Measurements from ENCODE around the gene NMUR2. TPM values are rescaled to one million over a fixed set of nuclear protein-coding genes. Genes with fewer than 3 reads are reported as not detected.

The NMUR2 gene
- total and polyA plus RNA-seq, 2 donors (not counting 3 experiments of a cell fraction or from before 2014, with no cell fraction given): not detected

- H3K4me3 ChIP-seq (replicated peaks in 1 of 3; ENCODE audit: insufficient read depth in 1 of 3, low read depth in 1 of 3, low read length in 3 of 3): no peak overlapping the region
- CTCF ChIA-PET: no interaction called here
- no peaks in the 10 kb centered on the region for H3K79me2 ChIP-seq (ENCODE audit: control insufficient read depth, insufficient read depth, low read length)
- dilution Hi-C loops (cut with MboI; ENCODE audit: extremely low pct_ligation_motif_present, low sequenced_read_pairs) (no loop called here), intact Hi-C loops (cut with micrococcal nuclease) (no loop called here)
- no peak overlapping the region for H3K27ac ChIP-seq (ENCODE audit: insufficient read depth, low read depth, low read length)
- FAIRE-seq: no peak
- H3K27me3 ChIP-seq (ENCODE audit: control insufficient read depth in 2 of 2, insufficient read depth in 2 of 2, low read length in 2 of 2): no peaks in the 10 kb centered on the region
- H3K9me1 ChIP-seq (replicated peaks; ENCODE audit: control insufficient read depth, extremely low read depth, insufficient read depth, low read length): no peaks in the 10 kb centered on the region
- no peaks in the 10 kb centered on the region for H4K20me1 ChIP-seq (replicated peaks; ENCODE audit: control insufficient read depth, extremely low read depth, insufficient read depth, low read length)
- no peak overlapping the region for H3K9ac ChIP-seq (replicated peaks; ENCODE audit: extremely low read depth, insufficient read depth, low read length)
- POLR2A ChIA-PET: no interaction called here
- TF ChIP-seq MYC (IDR thresholded peaks at IDR 0.05; ENCODE audit: low read depth, low read length): no peak
- TF ChIP-seq JUN (IDR thresholded peaks at IDR 0.05; ENCODE audit: borderline replicate concordance, insufficient read depth, insufficient read length, low read depth): no peak
- TF ChIP-seq GATA2 (IDR thresholded peaks at IDR 0.05; ENCODE audit: insufficient read depth, insufficient read length, low read depth, low read length): no peak
- no peak for TF ChIP-seq POLR2A (IDR thresholded peaks at IDR 0.05; ENCODE audit: low read depth, low read length)
- TF ChIP-seq CTCF (IDR thresholded peaks at IDR 0.05; ENCODE audit: extremely low read depth in 1 of 2, insufficient read depth in 1 of 2, low read depth in 1 of 2, low read length in 2 of 2): no peak
- no peak for TF ChIP-seq MAX (IDR thresholded peaks at IDR 0.05; ENCODE audit: insufficient read depth, insufficient read length)
- H3K4me1 ChIP-seq (ENCODE audit: control insufficient read depth, extremely low read depth, insufficient read depth, low read length): no peaks in the 10 kb centered on the region
- no peaks in the 10 kb centered on the region for H3K9me3 ChIP-seq (replicated peaks; ENCODE audit: control insufficient read depth, insufficient read depth, low read length)
- no peak for DNase-seq (ENCODE audit: low read depth, low spot score)
- no peak overlapping the region for H3K4me2 ChIP-seq (ENCODE audit: insufficient read depth, low read length)
- H3K36me3 ChIP-seq (ENCODE audit: control insufficient read depth in 2 of 2, extremely low read depth in 1 of 2, insufficient read depth in 2 of 2, low read length in 2 of 2): no peaks in the 10 kb centered on the region
- no TSS peak for BruUV-seq (replicated peaks)
- H2AFZ ChIP-seq (ENCODE audit: low read depth, low read length): no peak overlapping the region
Measured at GRCh38 chr5:152388610-152389009, 16.5 kb downstream of the NMUR2 start.

Measured in endothelial cell of umbilical vein (primary cell).